Measurements from ENCODE around the gene RYR3.

Gene RYR3

DNA sequence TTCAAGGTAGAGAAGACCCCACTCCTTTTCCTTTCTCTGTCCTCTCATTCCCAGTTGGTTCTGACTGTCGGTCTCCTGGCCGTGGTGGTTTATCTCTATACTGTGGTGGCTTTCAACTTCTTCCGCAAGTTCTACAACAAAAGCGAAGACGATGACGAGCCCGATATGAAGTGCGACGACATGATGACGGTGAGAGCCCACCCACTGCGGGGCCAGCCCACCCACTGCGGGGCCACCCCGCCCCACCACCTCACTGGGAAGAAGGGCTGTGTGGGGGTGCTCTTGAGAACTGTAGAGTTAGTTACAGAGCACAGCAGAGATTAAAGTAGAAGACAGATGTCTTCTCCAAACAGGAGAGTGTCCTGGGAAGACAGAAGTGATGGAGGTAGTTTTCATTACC is 547.0 kb downstream of the RYR3 start:
- Histone ChIP-seq H2AFZ (ENCODE audit: low read depth, low read length) (no peak overlapping the region), H3K36me3 (ENCODE audit: insufficient read depth, low read length) (no peaks in the 10 kb centered on the region), H3K4me1 (ENCODE audit: insufficient read depth, low read length) (no peaks in the 10 kb centered on the region), H3K27me3 (ENCODE audit: insufficient read depth, low read length) (no peaks in the 10 kb centered on the region), H3K9me3 (ENCODE audit: low read length) (no peaks in the 10 kb centered on the region), H3K4me3 (ENCODE audit: low read length) (no peak overlapping the region)

- no peaks in the 10 kb centered on the region for H3K9me3 ChIP-seq (ENCODE audit: low read length)
- H3K27me3 ChIP-seq (ENCODE audit: insufficient read depth, low read length) = no peaks in the 10 kb centered on the region
- no peaks in the 10 kb centered on the region for H3K36me3 ChIP-seq (ENCODE audit: insufficient read depth, low read length)
- H3K4me1 ChIP-seq (ENCODE audit: insufficient read depth, low read length) = no peaks in the 10 kb centered on the region
- no peak overlapping the region for H3K4me3 ChIP-seq (ENCODE audit: low read length)
- no peak overlapping the region for H2AFZ ChIP-seq (ENCODE audit: low read depth, low read length)
Observed at GRCh38 chr15:33858836-33859235, 548.1 kb downstream of the RYR3 start.

DNA sequence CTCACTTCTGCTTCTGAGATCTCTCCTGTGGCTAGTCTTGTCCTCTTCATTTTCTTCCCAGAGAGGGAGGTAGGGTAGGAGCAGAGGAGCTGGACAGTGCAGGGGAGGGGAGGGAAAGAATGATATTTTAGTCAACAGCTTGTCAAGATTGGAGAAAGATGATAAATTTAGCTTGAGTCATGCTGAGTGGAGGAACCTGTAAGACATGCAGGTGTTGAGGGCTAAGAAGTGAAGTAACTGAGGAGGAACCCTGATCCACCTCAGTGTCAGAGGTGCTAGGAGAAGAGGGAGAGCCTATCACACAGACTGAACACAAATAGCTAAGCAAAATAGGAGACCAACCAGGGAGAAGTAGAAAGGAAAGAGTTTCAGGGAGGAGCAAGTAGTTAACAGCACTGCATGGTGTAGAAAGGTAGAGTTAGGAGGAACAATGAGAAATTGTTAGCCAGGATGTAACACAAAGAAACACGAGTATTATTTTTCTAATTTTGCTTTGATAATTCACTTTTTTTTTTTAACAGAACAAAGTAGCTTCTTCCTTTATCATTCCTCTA is 549.3 kb downstream of the RYR3 start:
- Histone ChIP-seq H3K9me3 (ENCODE audit: low read length) (no peaks in the 10 kb centered on the region), H3K4me1 (ENCODE audit: insufficient read depth, low read length) (no peaks in the 10 kb centered on the region), H3K27me3 (ENCODE audit: insufficient read depth, low read length) (no peaks in the 10 kb centered on the region), H3K4me3 (ENCODE audit: low read length) (no peak overlapping the region), H2AFZ (ENCODE audit: low read depth, low read length) (no peak overlapping the region), H3K36me3 (ENCODE audit: insufficient read depth, low read length) (no peaks in the 10 kb centered on the region)

DNA sequence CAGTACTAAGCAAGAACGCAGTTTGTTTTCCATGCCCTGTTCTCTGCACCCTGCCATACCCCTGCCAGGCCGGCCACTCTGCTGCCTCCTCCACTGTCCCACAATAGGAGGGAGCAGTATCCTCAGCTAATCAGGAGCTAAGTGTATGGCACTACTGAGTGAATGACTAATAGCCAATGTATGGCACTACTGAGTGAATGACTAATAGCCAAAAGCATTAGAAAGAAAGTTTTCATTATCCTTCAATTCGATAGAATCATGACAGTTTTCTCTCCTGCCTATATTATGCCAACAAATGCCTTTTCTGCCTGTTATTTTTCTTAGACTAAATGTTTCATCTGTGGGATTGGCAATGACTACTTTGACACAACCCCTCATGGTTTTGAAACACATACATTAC is 550.0 kb downstream of the RYR3 start:
- H3K27me3 ChIP-seq (ENCODE audit: insufficient read depth, low read length) = no peaks in the 10 kb centered on the region
- no peaks in the 10 kb centered on the region for H3K36me3 ChIP-seq (ENCODE audit: insufficient read depth, low read length)
- H3K9me3 ChIP-seq (ENCODE audit: low read length) = no peaks in the 10 kb centered on the region
- no peaks in the 10 kb centered on the region for H3K4me1 ChIP-seq (ENCODE audit: insufficient read depth, low read length)
- no peak overlapping the region for H3K4me3 ChIP-seq (ENCODE audit: low read length)
- no peak overlapping the region for H2AFZ ChIP-seq (ENCODE audit: low read depth, low read length)

GRCh38 chr15:33864360-33865075 is 553.8 kb downstream of the RYR3 start:
- Histone ChIP-seq H3K9me3 (ENCODE audit: low read length) (no peaks in the 10 kb centered on the region), H3K27me3 (ENCODE audit: insufficient read depth, low read length) (no peaks in the 10 kb centered on the region), H3K4me1 (ENCODE audit: insufficient read depth, low read length) (no peaks in the 10 kb centered on the region), H3K36me3 (ENCODE audit: insufficient read depth, low read length) (no peaks in the 10 kb centered on the region), H3K4me3 (ENCODE audit: low read length) (no peak overlapping the region), H2AFZ (ENCODE audit: low read depth, low read length) (no peak overlapping the region)

- H3K9me3 ChIP-seq (ENCODE audit: low read length) = no peaks in the 10 kb centered on the region
- H3K27me3 ChIP-seq (ENCODE audit: insufficient read depth, low read length) = no peaks in the 10 kb centered on the region
- no peak overlapping the region for H3K4me3 ChIP-seq (ENCODE audit: low read length)
- H3K36me3 ChIP-seq (ENCODE audit: insufficient read depth, low read length) = no peaks in the 10 kb centered on the region
- no peak overlapping the region for H2AFZ ChIP-seq (ENCODE audit: low read depth, low read length)
- no peaks in the 10 kb centered on the region for H3K4me1 ChIP-seq (ENCODE audit: insufficient read depth, low read length)
Observed at GRCh38 chr15:33865416-33865815, 554.6 kb downstream of the RYR3 start.

GRCh38 chr15:33866101-33866737 is 555.5 kb downstream of the RYR3 start:
- H3K36me3 ChIP-seq (ENCODE audit: insufficient read depth, low read length) = no peaks in the 10 kb centered on the region
- H3K9me3 ChIP-seq (ENCODE audit: low read length) = no peaks in the 10 kb centered on the region
- no peak overlapping the region for H2AFZ ChIP-seq (ENCODE audit: low read depth, low read length)
- no peak overlapping the region for H3K4me3 ChIP-seq (ENCODE audit: low read length)
- H3K27me3 ChIP-seq (ENCODE audit: insufficient read depth, low read length) = no peaks in the 10 kb centered on the region
- no peaks in the 10 kb centered on the region for H3K4me1 ChIP-seq (ENCODE audit: insufficient read depth, low read length)

GRCh38 chr15:33871980-33872379 is 561.2 kb downstream of the RYR3 start:
- Histone ChIP-seq H2AFZ (ENCODE audit: low read depth, low read length) (no peak overlapping the region), H3K4me1 (ENCODE audit: insufficient read depth, low read length) (no peaks in the 10 kb centered on the region), H3K4me3 (ENCODE audit: low read length) (no peak overlapping the region), H3K27me3 (ENCODE audit: insufficient read depth, low read length) (no peaks in the 10 kb centered on the region), H3K9me3 (ENCODE audit: low read length) (no peaks in the 10 kb centered on the region), H3K36me3 (ENCODE audit: insufficient read depth, low read length) (no peaks in the 10 kb centered on the region)

- no peaks in the 10 kb centered on the region for H3K27me3 ChIP-seq (ENCODE audit: insufficient read depth, low read length)
- no peaks in the 10 kb centered on the region for H3K9me3 ChIP-seq (ENCODE audit: low read length)
- no peak overlapping the region for H2AFZ ChIP-seq (ENCODE audit: low read depth, low read length)
- H3K36me3 ChIP-seq (ENCODE audit: insufficient read depth, low read length) = no peaks in the 10 kb centered on the region
- H3K4me3 ChIP-seq (ENCODE audit: low read length) = no peak overlapping the region
- H3K4me1 ChIP-seq (ENCODE audit: insufficient read depth, low read length) = no peaks in the 10 kb centered on the region
Observed at GRCh38 chr15:33872416-33873106, 561.8 kb downstream of the RYR3 start.

DNA sequence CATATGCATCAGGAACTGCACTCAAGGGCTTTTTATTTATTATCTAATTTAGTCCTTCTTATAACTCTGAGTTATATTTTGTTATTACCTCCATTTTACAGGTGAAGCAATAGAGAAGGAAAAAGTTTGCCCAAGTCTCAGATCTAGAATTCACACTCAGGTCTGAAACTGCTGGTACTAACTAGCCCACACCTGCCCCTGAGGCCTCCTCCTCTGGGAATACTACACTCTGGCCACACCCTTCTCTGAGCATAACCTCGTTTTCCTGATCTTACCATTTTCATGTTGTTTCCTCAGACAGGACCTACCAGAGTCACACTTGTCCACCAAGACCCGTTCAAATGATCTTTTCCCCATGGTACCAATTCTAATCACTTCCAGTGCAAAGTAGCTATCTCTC is 563.4 kb downstream of the RYR3 start:
- H3K36me3 ChIP-seq (ENCODE audit: insufficient read depth, low read length) = no peaks in the 10 kb centered on the region
- H3K9me3 ChIP-seq (ENCODE audit: low read length) = no peaks in the 10 kb centered on the region
- no peak overlapping the region for H2AFZ ChIP-seq (ENCODE audit: low read depth, low read length)
- no peaks in the 10 kb centered on the region for H3K27me3 ChIP-seq (ENCODE audit: insufficient read depth, low read length)
- no peak overlapping the region for H3K4me3 ChIP-seq (ENCODE audit: low read length)
- no peaks in the 10 kb centered on the region for H3K4me1 ChIP-seq (ENCODE audit: insufficient read depth, low read length)

GRCh38 chr15:33882921-33883320 is 572.2 kb downstream of the RYR3 start:
- Histone ChIP-seq H3K4me1 (ENCODE audit: insufficient read depth, low read length) (peaks cover 3% of the 10 kb centered on the region), H2AFZ (ENCODE audit: low read depth, low read length) (no peak overlapping the region), H3K27me3 (ENCODE audit: insufficient read depth, low read length) (no peaks in the 10 kb centered on the region), H3K9me3 (ENCODE audit: low read length) (no peaks in the 10 kb centered on the region), H3K36me3 (ENCODE audit: insufficient read depth, low read length) (no peaks in the 10 kb centered on the region), H3K4me3 (ENCODE audit: low read length) (no peak overlapping the region)

- Histone ChIP-seq H2AFZ (ENCODE audit: low read depth, low read length) (no peak overlapping the region), H3K4me1 (ENCODE audit: insufficient read depth, low read length) (peaks cover 3% of the 10 kb centered on the region), H3K27me3 (ENCODE audit: insufficient read depth, low read length) (no peaks in the 10 kb centered on the region), H3K4me3 (ENCODE audit: low read length) (no peak overlapping the region), H3K9me3 (ENCODE audit: low read length) (no peaks in the 10 kb centered on the region), H3K36me3 (ENCODE audit: insufficient read depth, low read length) (no peaks in the 10 kb centered on the region)
Observed at GRCh38 chr15:33888176-33888575, 577.4 kb downstream of the RYR3 start.

- no peaks in the 10 kb centered on the region for H3K27me3 ChIP-seq (ENCODE audit: insufficient read depth, low read length)
- no peak overlapping the region for H2AFZ ChIP-seq (ENCODE audit: low read depth, low read length)
- H3K4me1 ChIP-seq (ENCODE audit: insufficient read depth, low read length) = no peaks in the 10 kb centered on the region
- H3K36me3 ChIP-seq (ENCODE audit: insufficient read depth, low read length) = no peaks in the 10 kb centered on the region
- H3K9me3 ChIP-seq (ENCODE audit: low read length) = no peaks in the 10 kb centered on the region
- H3K4me3 ChIP-seq (ENCODE audit: low read length) = no peak overlapping the region
Observed at GRCh38 chr15:33894193-33894592, 583.4 kb downstream of the RYR3 start.

Measured in neuron (in vitro differentiated cells).